GM08714 (cell line): Measurements from ENCODE around the gene FAHD2A.
"Not testable (repeated sequence)": the region's sequence is repeated elsewhere in the genome, so short reads cannot be mapped to it uniquely, and the experiment has no call there.

Experiments used
- H3K4me3 ChIP-seq: fragments of 200-500 bp; sonication (Bioruptor generic); 2 replicates; pipeline ENCODE4 v1.5.1; 2014; ENCODE audit warnings: mild to moderate bottlenecking, low read length, inconsistent platforms
- ZNF274 ChIP-seq: IDR thresholded peaks from 2 replicates; pipeline ENCODE4 v1.6.1; 2012; ENCODE audit warnings: mild to moderate bottlenecking, low read depth, low read length

FAHD2A gene

DNA sequence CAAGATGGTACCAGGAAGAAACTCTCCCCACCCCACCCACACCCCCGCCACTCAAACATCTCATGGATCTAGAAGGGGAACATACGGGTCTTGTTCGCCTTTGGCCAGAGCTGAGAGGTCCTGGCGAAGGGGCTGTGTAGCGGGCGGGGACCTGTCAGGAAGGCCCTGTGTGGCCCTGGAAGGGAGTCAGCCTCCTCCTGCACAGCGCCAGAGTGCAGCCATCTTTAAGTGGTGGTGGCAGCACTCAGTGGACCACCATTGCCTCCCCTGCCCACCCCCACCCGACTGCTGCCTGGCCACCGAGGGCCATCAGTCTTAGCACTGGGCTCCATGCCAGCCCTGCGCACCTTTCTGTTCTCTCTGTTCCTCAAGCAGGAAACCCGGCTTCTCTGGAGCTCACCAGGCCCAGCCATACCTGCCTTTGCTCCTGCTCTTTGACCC is 11.6 kb upstream of the FAHD2A start:
- no peak overlapping the region for H3K4me3 ChIP-seq
- TF ChIP-seq ZNF274 = no peak

DNA sequence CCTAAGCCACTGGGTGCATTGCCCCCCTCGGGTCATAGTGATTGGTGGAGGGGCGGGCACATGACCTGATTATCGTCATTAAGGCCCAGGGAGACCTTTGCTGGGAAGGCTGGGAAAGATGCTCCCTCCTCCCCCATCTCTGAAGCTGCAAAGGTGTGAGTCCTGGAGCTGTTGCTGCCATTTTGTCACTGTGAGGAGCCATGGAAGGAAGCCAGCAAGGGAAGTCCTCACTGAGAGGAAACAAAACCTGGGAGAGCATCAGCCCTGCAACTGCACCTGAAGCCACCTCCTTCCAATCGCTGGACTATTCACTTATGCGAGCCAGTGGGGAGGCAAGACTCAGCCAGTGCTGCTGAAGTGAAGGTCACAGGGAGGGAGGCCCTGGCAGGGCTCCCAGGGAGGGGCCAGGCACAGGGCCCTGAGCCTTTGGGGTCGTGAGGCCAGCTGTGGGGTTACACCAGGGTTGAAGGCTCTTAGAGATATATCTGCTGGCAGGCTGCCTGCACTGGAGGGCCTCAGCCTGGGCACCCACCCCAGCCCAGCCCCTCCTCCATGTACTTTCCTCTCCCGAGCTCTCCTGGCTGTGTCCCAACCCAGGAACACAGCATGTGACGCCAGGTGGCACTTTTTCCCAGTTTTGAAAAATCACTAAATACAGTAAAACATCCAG is 10.7 kb upstream of the FAHD2A start:
- H3K4me3 ChIP-seq = no peak overlapping the region
- no peak for TF ChIP-seq ZNF274

DNA sequence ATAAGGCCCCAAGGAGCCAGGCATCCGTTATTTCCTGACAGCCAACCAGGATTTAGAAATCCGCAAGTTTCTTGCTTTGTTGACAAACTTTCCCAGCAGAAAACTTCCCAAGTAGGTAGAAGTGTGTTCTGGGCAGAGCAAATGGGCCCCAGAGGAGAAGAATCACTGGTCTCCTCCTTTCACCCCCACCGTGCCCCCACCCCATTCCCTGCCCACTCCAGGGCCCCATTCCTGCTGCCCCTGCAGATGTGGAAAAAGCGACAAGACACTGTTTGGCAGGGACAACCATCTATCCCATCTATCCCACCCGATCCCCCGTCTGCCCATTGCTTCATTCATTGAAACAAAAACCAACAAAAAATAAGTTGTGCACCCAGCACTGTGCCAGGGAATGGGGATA is 10.2 kb upstream of the FAHD2A start:
- no peak overlapping the region for H3K4me3 ChIP-seq
- TF ChIP-seq ZNF274 = no peak

DNA sequence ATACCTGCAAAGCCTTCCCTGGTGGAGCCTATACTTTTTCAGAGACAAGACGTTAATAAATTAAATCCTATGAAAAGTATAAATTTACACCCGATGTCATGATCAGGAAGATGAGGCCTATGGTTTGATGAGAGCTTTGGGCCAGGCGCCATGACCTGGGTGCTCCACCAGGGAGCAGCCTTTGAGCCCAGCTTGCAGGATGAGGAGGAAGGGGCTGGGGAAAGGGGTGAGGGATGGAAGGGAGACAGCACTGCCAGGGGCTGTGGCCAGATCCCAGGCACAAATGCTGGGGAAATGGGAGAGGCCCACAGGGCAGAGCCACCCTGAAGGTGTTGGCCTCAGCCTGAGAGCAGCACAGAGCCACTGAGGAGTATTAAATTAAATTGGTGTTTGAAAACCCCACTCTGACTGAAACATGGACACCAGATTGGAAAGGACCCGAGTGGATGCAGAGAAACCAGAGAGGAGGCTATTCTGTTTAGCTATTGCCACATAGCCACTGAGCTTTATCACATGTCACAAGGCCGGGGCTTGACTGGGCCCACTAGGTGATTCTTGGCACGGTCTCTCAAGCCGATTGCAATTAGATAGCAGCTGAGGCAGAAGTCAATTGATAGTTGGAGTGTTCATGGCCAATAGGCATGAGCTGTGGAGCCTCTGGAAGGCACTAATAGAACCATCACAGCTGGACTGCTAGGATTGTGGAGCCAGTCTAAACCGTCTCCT is 9.6 kb upstream of the FAHD2A start:
- no peak for TF ChIP-seq ZNF274

DNA sequence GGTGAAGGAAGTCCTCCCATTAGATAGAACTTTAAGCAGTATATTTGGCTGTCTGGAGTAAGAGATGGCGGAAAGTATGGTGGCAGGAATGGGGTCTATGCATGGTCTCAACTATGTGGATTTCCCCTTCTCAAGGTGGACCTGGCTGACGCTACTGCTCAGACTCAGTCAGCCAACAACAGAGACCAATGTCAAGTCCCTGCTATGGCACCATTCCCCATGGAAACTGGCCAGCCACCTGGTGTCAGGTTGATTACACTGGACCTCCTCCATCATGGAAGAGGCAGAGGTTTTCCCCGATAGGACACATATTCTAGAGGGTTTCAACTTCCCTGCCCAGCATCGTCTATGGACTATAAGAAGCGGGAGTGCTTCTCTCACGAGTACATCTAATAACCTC is 8.6 kb upstream of the FAHD2A start:
- H3K4me3 ChIP-seq = no peak overlapping the region
- TF ChIP-seq ZNF274 = no peak

More for the DNA sequence above, 9.6 kb upstream of the FAHD2A start:
- H3K4me3 ChIP-seq = no peak overlapping the region

DNA sequence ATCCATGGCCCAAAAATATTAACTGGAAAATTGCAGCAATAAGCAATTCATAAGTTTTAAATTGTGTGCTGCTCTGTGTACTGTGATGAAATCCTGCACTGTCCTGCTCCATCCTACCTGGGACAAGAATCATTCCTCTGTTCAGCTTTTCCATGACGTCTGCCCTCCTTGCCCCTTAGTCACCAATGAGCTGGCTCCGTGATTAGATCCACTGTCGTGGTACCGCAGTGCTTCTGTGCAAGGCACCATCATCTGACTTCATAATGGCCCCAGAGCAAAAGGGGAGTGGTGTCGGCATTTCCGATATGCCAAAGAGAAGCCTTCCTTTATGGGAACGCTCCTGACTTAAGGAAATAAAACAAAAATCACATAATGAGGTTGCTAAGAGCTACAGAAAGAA is 3.4 kb upstream of the FAHD2A start:
- no peak for TF ChIP-seq ZNF274
- H3K4me3 ChIP-seq = no peak overlapping the region

DNA sequence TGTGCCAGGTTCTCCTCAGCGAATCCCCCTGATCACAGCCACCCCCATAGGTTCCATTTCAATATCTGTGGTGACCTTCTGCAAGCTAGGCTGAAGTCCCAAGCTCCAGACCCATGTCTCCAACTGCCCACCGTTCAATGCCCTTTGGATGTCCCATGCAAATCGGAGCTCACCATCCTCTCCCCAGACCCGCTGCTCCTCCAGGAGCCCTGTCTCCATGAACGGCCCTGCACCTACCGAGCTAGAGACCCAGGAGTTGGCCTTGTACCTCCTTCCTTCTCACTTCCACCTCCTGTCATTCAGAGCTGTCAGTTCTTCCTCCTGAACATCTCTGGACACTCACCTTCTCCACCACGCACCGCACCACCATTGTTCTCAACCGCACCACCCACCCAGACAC is 1.0 kb upstream of the FAHD2A start:
- peak overlapping the region; percentile 81; the same call in 1 of the 2 replicates for H3K4me3 ChIP-seq
- no peak for TF ChIP-seq ZNF274

DNA sequence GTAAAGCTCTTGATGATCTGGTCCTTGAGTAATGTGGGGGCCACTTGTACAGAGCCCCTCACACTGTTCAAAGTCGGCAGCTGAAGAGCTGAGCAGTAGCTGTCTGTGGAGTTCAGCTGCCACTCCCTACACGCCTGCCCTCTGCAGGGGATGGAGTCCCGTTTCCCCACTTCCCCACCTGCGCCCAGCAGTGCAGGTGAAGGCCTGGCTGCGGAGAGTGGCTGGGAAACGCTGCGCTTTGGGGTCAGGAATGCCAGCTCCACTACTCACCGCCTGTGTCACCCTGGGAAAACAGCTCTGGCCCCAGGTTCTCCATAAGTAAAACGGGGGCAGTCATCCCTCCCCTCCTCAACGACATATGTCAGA is 521 bp upstream of the FAHD2A start:
- H3K4me3 ChIP-seq = peak overlapping the region; percentile 81

DNA sequence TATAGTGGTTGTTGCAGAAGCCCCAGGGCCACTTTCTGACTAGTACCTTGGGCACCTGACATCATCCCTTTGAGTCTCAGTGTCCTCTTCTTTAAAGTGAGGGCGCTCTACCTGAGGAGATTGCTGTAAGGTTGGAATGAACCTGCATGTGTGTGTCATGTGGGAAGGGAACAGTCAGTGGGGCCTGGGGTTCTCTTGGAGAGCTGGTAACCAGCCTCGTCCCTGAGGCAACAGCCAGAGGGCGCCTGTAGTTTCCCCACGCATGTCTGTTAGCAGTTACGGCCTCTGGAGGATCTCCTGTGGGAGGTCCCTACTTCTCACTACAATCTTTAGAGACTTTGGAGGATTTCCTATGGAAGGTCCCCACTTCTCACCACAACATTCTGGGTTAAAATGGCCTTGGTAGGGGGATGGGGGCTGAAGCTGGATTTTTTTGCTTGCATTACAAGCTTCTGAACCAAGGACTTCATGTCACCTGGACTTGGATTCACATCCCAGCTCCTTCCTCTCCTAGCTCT is 755 bp downstream of the FAHD2A start:
- peak overlapping the region; percentile 81 for H3K4me3 ChIP-seq

DNA sequence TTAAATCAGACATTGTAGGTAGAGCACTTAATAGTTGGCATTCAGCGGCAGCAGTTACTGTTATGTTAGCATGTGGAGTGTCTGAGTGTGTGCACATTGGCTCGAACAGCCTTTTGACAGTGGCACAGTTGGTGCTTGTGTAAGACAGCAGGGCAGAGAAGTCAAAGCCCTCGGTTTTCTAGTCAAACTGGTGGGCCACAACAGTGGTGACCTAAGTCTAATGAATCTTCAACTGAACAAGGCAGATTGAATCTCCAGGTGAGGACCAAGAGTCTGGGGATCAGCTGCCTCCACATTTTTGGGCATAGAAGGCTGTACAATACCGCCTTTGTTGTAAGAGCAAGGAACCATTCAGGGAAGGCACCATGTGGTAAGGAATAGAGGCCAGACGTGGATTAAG is 1.3 kb downstream of the FAHD2A start:
- peak overlapping the region; percentile 81; the same call in 1 of the 2 replicates for H3K4me3 ChIP-seq

DNA sequence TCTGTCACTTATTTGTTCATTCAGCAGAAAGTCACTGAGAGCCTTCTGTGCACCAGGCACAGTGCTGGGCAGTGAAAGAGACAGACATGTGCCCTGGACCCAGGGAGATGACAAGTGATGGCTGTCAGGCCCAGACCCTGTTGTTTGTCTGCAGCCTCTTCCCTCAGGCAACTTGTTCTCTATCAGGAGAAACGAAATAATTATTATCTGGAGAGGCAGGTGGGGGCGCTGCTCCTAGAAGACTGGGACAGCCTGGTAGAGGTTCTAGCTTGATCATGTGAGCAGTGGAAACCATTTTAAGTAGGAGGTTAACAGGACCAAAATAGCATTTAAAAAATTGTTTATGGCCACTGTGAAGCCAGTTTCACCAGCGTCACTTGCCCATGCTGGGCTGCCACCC is 2.2 kb downstream of the FAHD2A start:
- not testable (repeated sequence) for H3K4me3 ChIP-seq

DNA sequence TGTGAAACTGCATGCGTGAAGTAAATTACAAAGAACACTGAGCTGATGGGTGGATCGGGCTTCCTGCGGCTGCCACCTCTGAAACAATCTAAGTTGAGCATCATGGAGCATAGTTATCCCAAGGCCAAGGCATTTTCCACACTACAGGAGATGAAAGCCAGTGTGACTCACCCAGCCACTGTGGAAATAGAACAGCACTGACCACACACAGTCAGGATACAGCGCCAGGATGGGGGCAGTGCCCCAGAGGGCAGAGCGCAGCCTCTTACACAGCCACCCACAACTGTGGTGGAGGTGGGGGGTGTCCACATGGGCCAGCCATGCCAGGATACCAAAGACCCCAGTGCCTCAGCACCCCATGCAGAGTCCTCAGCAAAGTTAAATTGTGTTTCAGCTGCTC is 8.7 kb downstream of the FAHD2A start:
- H3K4me3 ChIP-seq = not testable (repeated sequence)

DNA sequence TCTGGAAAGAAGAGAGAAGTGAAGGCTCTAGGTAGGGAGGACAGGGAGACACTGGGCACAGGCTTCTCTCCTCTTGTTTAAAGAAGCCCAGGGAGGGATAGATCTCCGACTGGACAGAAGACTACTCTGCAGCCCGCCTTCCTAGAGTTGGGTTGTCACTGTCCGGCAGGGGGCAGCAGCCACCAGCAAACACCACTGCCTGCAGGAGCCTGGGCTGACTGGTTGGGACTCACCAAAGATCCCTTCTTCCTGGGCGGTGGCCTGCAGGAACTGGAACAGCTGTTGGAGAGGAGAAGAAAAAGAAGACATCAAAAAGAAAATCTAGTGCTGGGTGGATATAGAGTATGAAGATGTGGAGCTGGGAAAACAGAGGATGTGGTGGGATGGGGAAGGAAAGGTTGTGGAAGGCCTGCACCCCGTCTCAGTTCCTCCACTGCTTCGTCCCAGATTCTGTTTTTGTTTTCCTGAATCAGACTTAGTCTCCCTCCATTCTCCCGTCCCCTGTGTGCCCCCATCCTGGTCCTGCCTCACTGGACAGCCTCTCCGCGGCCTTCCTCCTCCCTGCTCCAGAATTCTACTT is 11.6 kb downstream of the FAHD2A start:
- not testable (repeated sequence) for H3K4me3 ChIP-seq

DNA sequence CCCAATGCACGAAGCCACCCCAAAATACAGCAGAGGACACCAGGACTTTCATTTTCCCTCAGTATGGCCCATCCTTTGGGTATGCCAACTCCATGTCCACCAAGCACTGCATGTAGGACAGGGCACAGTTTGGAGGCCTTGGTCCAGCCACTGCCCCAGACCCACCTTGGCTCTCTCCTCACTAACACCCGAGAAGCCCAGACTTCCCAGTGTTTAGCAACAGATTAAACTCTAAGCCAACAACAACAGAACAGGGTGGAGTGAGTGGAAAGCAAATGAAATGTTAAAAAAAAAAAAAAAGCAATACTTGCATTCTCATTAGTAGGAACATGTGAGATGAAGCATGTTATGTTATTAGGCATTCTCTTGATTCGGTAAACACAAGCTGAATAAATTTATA is 12.6 kb downstream of the FAHD2A start:
- H3K4me3 ChIP-seq = not testable (repeated sequence)

DNA sequence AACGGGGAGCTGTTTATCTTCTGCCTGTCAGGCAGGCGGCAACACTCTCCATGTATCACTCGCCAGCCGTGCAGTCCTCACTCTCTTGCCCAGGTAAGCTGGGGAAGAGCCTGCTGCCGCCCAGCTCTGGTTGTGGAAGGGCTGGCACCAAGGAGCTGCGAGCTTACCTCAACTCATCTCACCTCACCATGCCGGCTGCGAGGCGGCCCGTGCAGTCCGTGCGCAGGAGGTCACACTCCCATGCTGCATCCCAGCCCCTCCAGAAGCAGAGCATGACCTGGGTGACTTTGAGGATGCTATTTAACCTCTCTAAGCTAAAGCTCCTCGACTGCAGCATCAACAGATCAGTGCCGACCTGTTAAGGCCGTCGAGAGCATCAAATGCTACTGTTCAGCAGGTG is 13.1 kb downstream of the FAHD2A start:
- not testable (repeated sequence) for H3K4me3 ChIP-seq

DNA sequence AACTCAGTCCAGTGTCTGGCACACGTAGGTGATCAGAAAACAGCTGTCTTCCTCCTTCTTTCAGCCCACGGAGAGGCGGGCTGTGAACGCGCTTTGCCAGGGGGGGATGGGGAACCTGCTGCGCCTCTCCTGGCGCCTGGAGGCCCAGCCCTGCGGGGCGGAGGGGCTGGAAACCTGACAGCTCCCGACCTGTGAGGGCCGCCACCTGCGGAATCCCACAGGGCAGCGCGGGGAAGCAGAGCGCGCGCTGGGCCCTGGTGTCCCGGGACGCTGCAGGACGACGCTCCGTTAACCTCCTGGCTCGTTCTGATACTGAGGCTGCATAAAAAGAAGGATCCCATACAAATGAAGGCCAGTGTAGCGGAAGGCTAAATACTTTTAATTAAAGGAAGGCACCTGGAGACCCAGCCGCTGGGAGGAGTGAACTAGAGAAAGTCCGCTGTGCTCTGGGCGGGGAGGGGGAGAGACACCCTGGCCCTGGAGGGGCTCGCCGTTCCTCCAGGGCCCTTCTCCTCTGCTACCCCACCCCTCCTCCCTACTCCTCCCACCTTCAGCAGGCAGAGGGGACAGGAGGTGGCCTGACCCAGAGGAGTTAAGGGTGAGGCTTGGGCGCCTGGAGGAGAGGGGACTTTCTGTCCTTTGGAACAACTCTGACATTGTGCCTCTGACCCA is 24.8 kb downstream of the FAHD2A start:
- not testable (repeated sequence) for H3K4me3 ChIP-seq

DNA sequence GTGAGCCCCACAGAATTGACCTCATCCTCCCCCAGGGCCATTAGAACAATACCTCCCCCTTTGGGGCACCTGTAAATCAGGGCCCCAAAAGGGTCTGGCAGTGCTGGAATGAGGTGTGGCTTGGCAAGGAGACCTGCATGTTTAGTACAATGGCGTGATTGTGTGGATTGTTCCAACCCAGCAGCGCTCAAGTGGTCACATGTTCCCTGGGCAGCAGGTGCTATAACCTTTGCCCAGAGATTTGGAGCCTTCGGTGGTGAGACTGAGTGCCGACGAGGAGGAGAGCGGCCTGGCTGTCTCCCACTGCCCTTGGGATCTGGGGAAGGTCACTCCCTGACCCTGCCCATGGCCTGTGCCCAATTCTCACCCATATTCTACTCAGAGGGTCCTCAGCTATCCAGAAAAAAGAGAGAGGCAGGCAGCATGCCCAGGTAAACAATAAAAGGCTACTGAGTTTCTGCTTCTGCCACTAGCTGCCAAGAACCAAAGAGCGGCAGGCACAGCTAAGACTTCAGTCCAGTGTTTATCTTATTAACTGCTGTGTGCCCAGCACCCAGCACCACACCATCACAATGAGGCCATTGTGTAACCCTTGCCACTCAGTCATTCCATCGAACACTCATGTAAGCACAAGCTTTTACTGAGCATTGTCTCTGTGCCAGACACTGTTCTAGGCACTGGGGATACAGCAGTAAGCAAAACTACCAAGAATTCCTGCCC is 27.4 kb downstream of the FAHD2A start:
- H3K4me3 ChIP-seq = not testable (repeated sequence)

DNA sequence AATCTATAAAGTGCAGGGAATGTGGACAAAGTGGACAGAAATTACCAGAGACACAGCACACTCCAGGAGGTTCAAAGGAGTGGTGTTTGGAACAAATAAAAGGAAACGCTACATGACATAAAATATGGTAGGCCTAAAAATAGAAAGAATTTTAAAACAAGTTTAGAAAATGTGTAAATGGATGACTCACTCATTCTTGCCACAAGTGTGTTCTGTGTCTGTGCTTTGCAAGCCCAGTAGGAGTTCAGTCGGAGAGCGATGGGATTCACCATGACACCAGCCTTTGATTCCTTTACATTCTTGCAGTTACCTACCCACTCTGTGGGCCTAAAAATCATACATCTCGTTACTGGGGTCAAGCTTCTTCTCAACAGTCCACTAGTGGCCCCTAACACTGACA is 30.9 kb downstream of the FAHD2A start:
- not testable (repeated sequence) for H3K4me3 ChIP-seq

DNA sequence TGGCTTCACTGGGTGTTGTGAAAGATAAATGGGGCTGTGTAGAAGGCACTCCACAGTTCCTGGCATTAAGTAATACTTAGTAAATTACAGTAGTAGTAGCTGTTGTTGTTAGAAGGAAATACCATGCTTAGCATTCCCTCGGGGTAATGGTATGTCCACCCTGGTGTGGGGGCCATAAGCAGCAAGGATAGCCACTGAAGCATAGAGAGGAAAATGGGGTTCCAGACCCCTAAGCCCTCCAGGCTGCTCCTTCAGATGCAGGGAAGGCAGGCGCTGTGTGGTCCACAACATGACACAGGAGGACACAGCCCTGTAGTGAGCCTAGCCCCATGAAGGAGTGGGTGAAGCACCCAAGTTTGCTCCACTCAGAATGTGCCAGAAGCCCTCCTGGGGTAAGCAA is 31.5 kb downstream of the FAHD2A start:
- H3K4me3 ChIP-seq = not testable (repeated sequence)

DNA sequence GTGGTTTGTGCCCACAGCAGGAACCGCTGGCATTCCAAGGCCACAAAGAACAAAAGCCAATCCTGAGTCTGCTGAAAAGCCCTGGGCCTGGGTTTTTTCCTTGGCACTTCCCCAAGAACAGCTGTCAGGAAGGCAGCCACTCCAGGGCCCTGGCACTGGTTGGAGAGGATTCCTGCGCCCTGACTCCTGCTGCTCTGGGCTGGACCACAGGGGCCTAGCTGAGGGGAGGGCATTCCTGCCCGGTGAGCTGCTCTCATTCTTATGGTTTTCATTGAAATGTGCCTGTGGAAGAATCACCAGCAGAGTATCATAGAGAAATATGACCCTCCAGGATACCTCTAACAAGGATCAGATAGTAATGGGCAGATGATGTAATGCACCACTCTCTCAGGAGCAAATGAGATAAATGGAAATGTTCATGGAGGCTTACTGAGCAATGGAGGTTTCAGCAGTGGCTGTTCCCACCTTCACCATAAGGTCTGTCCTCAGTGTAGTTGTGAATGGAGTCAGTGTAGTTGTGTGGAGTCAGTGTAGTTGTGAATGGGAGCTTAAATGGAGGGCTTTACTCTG is 32.1 kb downstream of the FAHD2A start:
- not testable (repeated sequence) for H3K4me3 ChIP-seq
